ENCODE results near the gene ADGRL3.

DNA sequence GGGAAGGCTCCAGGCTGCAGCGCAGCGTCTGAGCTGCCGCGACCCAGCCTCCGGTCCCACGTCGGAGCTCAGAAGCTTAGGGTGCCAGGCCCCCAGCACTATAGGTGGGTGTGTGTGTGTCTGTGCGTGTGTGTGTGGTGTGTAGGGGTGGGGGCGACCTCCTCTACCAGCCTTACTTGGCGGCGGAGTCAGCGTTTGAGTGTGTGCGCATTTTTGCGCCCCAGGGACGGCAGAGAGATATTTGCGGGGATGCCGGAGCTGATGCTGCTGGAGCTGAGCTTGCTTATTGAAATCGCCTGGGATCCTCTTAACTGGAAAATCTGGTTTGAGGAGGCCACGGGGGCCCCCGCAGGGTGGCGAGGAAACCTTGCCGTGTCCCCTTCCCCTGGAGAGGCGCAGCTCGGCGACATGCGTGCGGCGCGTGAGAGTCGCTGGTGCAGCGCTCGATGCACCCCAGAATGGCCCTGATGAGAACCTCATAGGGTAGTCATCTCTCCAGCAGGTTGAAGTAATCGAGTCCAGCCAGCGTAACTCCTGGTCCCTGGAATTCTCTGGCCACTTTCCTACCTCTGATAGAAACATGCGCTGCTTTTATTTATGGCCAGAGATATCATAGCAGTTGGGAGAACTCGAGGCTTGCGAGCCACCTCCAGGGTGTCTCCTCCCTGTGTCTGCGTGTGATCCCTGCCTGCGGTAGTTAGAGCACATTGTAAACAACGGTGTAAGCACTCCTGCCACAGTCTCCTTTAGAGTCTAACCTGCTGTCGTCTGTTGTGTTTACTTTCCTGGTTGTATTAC lies 2.7 kb downstream of the ADGRL3 start:
- no peak for TF ChIP-seq CTCF (IDR thresholded peaks at IDR 0.05)
- TF ChIP-seq POLR2AphosphoS5 (IDR thresholded peaks at IDR 0.05): no peak
- TF ChIP-seq POLR2A (IDR thresholded peaks at IDR 0.05): no peak
